Measurements from ENCODE around the gene SLAMF1.
"Not testable (repeated sequence)": the region's sequence is repeated elsewhere in the genome, so short reads cannot be mapped to it uniquely, and the experiment has no call there.

SLAMF1 gene, protein sequence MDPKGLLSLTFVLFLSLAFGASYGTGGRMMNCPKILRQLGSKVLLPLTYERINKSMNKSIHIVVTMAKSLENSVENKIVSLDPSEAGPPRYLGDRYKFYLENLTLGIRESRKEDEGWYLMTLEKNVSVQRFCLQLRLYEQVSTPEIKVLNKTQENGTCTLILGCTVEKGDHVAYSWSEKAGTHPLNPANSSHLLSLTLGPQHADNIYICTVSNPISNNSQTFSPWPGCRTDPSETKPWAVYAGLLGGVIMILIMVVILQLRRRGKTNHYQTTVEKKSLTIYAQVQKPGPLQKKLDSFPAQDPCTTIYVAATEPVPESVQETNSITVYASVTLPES

GRCh38 chr1:160646711-160647328 is at the start of gene SLAMF1:
TSS of gene SLAMF1 (minus strand) at chr1:160647044. CDS start at chr1:160646945, 99 bp downstream.
- peak; percentile 35 for DNase-seq

GRCh38 chr1:160692390-160692789 is 45.5 kb upstream of the SLAMF1 start:
- DNase-seq = not testable (repeated sequence)

- no peak for DNase-seq
Measured at GRCh38 chr1:160685266-160685665, 38.4 kb upstream of the SLAMF1 start.

DNA sequence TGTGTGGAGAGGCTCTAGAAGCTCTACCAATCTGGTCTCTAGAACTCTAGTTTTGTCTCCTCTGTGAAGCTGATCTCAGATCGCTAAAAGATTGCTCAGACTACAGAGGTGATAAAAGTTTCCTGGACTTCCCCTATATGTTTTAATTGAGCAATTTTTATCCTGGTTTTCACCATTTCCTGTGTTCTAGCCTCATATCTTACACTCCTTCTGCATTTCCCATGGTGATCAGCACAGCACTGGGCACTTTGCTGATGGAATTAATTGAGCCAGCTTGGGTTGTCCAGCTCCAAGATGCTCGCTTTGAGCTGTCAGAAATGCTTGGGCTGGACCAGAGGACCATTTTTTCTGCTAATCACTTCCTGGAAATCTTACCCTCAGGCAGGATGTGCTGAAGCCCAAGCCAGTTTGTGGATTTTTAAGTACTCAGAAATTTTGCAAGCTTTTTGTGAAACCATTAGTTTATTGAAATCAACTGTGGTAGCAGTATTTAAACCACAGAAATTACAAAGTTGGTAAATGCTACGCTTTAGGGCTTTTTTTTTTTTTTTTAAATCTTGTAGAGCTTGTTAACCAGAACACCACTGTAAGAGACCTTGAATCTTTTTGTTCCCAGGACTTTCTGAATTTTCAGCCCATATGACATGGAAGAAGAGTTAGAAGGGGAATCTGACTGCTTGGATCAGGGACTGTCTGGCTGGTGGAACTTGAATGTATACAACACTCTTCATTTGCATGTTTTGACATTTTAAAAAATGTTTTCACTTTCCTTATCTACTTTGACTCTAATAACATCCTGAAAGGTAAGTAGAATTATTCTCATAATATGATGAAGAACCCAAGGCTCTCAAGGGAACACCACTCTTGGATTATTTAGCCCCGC is 36.4 kb upstream of the SLAMF1 start:
- peak; percentile 77 for DNase-seq

DNA sequence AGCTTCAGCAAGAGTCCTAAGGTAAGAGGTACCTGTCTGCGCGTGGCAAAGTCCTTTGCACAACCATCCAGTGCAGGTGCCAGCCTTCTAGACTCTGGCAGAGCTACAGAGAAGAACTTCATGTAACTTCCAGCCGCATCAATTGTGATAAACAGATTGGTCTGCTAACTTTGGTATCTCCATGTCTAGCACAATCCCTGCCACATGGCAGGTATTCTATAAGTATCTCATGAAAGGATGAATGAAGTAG is 35.0 kb upstream of the SLAMF1 start:
- DNase-seq = no peak

DNA sequence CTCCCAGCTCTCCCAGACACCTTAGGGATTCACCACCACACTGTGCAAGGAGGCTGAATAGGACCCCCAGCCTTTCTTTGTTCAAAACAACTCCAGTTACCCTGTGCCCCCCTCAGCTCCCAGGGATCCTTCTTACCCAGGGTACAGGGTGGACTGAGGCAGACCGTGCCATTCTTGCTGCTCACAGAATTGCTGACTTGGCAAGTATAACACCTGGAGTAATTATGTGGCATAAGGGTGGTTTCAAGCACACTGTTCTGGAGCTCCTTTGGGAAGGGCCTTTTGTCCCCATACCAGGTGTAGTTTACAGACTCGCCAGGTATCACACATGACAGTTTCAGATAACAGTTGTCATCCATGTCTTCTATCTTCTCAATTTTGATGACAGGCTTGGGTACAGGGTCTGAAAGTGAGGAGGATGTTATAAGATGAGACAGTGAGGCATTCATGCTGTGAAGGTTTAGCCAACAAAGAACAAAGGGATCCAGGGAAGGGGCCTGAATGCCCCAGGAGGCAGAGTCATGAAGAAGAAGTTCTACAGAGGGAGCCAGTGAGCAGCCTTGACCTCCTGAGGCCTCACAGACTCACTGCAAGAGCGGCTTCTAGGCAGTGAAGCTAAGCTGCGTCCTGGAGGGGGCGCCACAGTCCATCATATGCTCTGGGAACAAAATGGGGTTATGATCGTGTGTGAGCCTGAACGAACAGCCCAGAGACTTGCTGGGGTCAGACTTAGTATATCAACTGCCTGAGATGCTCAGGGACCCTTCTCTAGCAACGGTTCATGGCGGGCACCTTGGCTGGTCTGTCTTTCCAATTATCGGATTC is 34.4 kb upstream of the SLAMF1 start:
- DNase-seq = peak; percentile 96

- no peak for DNase-seq
Measured at GRCh38 chr1:160680399-160680798, 33.6 kb upstream of the SLAMF1 start.

GRCh38 chr1:160679893-160680292 is 33.0 kb upstream of the SLAMF1 start:
- DNase-seq = no peak

DNA sequence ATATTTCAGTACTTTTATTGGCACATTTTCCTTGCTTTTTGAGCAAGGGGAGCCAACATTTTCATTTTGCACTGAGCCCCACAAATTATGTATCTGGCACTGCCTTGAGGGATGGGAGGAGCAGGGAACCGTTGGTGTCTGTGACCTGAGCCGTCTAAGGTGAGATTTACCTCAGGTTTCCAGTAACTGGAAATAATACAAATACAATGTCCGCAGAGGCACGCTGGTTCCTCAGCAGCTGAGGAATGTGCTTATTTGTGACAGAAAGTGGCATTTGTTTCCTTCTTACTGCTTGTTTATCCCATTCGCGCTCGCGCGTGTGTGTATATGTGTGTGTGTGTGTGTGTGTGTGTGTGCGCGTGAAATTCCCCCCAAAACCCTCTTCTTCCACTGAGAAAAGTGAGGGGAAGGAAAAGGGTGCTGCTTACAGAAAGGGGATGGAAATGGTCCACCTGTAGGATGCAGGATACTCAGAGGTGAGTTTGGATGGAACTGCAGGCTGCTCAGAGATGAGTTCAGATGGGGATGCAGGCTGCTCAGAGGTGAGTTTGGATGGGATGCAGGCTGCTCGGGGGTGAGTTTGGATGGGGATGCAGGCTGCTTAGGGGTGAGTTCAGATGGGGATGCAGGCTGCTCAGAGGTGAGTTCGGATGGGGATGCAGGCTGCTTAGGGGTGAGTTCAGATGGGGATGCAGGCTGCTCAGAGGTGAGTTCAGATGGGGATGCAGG is 30.2 kb upstream of the SLAMF1 start:
- DNase-seq = no peak

DNA sequence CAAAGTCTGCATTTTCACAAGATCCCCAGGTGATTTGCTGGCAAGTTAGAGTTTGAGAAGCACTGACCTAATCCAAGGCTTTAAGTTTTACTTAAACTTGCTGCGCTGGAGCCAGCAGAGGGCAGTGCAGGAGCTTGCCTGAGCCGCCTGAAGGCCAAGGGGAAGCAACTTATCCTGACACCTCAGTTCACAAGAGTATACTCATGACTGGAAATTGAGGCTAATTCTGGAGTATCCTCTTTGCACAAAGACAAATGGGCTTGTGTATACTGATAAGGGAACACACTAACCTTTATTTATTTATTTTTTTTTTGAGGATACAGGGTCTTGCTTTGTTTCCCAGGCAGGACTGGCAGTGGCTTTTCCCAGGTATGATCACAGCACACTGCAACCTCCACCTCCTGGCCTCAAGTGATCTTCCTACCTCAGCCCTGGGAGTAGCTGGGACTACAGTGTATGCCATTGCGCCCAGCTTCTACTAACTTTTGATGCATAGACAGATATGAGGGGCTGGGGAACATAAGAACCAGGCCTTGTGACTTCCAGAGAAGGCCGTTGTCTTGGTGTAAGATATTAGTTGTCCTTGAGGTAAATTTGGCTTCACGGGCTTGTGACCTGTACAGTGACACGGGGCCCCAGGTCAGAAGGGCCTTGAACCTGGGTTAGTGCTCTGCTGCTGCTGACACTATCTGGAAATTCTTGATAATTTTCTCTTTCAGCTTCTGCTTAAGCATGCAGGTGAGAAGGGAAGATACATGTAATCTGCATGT is 29.0 kb upstream of the SLAMF1 start:
- DNase-seq = peak; percentile 84

DNA sequence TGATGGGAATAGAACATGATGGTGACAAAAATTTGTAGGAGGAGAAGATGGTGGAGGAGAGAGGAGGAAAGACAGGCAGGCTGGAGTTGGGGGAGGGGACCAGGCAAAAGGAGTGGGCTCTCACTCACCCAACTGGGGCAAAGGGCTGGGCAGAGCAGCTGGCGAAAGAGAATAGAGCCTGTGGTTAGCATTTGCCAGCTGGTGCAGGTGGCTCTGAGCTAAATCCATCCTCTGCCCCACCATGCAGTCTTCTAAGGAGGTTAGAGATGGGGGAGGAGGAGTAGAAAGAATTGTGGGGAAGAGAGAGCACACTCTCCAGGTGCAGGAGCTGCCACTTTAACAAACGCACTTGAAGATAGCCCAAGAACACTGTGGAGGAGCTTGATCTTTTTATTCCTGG is 27.6 kb upstream of the SLAMF1 start:
- DNase-seq = no peak

DNA sequence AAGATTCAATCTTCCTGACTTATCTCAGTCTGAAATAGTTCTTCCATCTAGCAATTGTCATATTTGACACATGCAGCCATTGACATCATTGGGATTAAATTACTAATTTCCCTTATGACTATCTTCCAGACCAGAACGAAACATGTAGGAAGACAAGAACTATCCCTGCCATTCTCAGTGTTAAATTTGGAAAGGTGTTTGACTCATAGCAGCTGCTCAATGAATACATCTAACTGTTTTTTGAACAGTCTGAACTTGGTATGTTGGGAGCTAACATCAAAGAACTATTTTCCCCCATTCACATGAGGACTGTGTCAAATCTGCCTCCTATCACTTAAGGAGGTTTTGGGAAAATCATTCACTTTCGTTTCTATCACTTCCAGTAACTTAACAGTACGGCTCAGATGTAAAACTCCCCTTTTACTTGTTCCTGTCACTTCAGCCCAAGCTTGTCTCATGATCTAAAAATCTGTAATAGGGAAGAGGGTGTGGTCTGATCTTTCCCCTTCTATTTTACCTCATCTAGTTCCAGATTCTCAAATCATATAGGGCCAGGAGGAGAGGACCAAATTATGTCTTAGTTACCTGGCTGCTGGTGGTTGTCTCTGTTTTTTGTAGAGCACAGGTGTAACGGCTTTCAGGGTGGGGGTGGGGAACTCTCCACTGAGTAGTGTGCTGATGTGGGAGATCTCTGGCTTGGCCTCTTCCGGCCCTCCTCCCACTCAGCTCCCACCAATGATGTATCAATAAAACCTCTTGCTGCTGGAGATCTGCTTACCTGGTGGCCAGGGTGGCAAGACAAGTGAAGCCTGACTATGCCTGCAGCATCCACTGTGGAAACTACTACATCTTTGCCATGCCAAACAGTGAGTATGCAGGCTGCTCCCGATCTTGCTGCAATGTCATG is 26.2 kb upstream of the SLAMF1 start:
- no peak for DNase-seq

DNA sequence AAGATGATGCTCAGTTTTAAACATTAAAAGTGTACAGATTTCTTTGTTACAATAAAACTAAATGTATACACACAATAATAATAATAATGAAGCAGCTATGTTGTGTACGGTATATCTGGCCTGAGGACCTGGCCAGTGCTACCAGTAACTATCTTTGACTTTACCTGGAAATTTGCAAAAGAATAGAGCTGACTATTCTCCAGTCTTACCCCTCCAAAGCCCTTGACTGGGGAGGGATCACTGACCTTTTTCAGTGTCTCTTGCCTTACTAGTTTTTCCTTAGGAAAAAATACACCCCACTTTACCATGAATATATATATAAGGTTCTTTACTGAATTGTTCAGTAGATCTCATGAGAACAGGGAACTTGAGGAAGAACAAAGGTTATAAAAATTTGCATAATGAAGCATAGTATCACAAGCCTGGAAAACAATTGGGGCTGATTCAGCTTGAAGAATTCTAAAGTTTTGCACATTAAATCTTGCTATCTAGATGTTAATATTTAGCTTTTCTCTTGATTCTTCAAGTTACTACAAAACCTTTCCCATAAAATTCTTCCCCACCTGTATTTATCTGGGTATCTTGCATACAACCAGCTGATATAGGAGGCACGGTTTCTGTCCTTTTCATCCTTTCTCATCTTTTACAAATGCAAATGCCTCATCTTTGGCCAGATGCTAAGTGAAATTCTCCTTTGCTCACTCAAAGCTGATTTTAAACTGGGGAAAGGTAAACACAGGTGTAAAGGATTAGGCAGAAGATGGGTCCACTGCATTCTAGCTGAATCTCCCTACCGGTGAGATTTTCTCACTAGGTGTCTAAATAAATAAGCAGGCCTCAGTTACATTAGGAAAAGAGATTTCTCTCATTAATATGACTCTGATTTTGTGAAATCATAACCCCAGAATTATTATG is 25.0 kb upstream of the SLAMF1 start:
- no peak for DNase-seq

DNA sequence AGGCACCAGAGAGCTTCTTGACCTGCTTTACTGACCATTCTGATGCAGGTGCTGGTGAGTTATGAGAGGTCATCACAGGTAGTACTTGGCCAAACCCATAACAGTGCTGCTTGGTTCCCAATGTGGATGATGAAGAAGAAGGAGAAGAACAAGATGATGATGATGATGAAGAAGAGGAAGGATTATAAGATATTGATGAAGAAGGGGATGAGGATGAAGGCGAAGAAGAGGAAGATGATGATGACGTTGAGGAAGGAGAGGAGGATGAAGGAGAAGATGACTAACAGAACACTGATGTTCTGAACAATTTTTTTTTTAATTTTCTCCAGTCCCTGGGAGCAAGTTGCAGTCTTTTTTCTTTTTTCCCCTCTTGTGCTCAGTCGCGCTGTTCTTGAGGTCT is 23.9 kb upstream of the SLAMF1 start:
- no peak for DNase-seq

- DNase-seq = no peak
Measured at GRCh38 chr1:160669802-160670201, 23.0 kb upstream of the SLAMF1 start.

DNA sequence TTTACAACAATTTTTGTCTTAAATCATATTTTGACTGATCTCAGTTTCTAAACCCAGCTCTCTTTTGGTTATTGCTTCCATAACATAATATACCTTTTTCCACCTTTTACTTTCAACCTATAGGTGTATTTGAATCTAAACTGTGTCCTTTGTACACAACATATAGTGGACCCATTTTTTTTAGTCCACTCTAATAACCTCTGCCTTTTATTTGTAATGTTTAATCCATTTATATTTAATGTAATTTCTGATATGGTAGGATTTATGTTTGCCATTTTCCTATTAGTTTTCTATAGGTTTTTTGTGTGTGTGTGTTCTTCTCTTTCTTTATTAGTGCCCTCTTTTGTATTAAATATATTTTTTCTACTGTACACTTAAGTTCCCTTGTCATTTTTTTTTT is 22.4 kb upstream of the SLAMF1 start:
- no peak for DNase-seq

DNA sequence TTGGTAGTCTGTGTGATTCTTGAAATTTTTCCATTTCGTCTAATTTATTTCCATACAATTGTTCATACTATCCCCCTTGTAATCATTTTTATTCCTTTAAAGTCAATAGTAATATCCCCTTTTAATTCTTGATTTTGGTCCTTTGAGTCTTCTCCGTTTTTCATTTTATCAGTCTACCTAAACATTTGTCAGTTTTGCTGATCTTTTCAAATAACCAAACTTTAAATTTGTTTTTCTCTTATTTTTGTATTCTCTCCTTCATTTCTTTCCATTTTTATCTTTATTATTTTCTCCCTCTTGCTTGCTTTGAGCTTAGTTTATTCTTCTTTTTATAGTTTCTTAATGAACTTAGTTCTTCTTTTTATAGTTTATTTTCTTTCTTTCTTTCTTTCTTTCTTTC is 21.1 kb upstream of the SLAMF1 start:
- no peak for DNase-seq

DNA sequence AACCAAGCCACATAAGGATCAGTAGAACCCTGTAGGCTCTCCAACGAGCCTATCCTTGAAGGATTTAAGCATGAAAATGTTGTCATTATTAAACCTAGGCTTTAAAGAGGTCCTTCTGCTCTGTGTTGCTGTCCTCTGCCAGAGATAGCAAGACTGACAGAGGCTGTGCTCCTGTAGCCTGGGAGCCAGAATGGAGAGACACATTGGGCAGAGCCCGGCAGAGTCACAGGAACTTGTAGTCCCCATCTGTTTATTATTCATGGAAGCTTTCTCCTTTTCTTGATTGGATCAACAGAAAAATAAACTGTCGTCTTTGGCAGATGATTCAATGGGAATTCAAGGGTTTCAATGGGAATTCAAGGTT is 19.2 kb upstream of the SLAMF1 start:
- no peak for DNase-seq

GRCh38 chr1:160665330-160666078 is 18.7 kb upstream of the SLAMF1 start:
- peak; percentile 74 for DNase-seq

All from hematopoietic multipotent progenitor cell treated with erythropoietin and hydrocortisone succinate and interleukin-3 and kit ligand, for 6 days (in vitro differentiated cells).